Anterior cingulate cortex (tissue), 58 donors: ENCODE data around the gene TEX13D.

ENCODE experiments used
- DNase-seq, 58 donors: peaks; one replicate each; lab custom pipeline; 2025; lab: John Stamatoyannopoulos, UW

TEX13D gene

GRCh38 chrX:124347242-124347641, 14.8 kb downstream of the TEX13D start:
- DNase-seq, result no peak

- DNase-seq, result no peak
These were observed 15.7 kb downstream of the TEX13D start for GRCh38 chrX:124348182-124348581.

- no peak for DNase-seq
These were observed 16.5 kb downstream of the TEX13D start for GRCh38 chrX:124348885-124349453.

- DNase-seq, result no peak
These were observed 22.2 kb downstream of the TEX13D start for GRCh38 chrX:124354648-124355047.

GRCh38 chrX:124358800-124359383, 26.4 kb downstream of the TEX13D start:
- no peak for DNase-seq

GRCh38 chrX:124362072-124362471, 29.6 kb downstream of the TEX13D start:
- no peak for DNase-seq

- no peak for DNase-seq
These were observed 30.3 kb downstream of the TEX13D start for GRCh38 chrX:124362761-124363160.

- no peak for DNase-seq
These were observed 37.3 kb downstream of the TEX13D start for GRCh38 chrX:124369722-124370121.

GRCh38 chrX:124373348-124373747, 40.9 kb downstream of the TEX13D start:
- no peak for DNase-seq

GRCh38 chrX:124378643-124379042, 46.2 kb downstream of the TEX13D start:
- no peak for DNase-seq

GRCh38 chrX:124383354-124383753, 50.9 kb downstream of the TEX13D start:
- DNase-seq, result no peak

GRCh38 chrX:124386401-124386800, 53.9 kb downstream of the TEX13D start:
- DNase-seq, result no peak
